KMS-11 (cell line): ENCODE results near the gene PPIL6.

Experiments
- H2AFZ ChIP-seq: fragments of 200-600 bp; sonication (generic); 2 replicates; pipeline ENCODE4 v1.6.1; 2016; ENCODE audit warnings: antibody characterized with exemption, mixed run types, low read depth
- H3K27ac ChIP-seq: fragments of 200-600 bp; sonication (generic); 2 replicates; pipeline ENCODE4 v1.6.1; 2016; ENCODE audit warnings: mild to moderate bottlenecking, mixed run types
- H3K27me3 ChIP-seq: fragments of 200-600 bp; sonication (generic); 2 replicates; pipeline ENCODE4 v1.6.1; 2017; ENCODE audit warnings: mild to moderate bottlenecking, low read depth, mixed run types, moderate library complexity; ENCODE audit not compliant: insufficient read depth
- H3K36me3 ChIP-seq: fragments of 200-600 bp; sonication (generic); 2 replicates; pipeline ENCODE4 v1.6.1; 2017; ENCODE audit warnings: mild to moderate bottlenecking, mixed run types; ENCODE audit not compliant: insufficient read depth
- H3K4me1 ChIP-seq: fragments of 200-600 bp; sonication (generic); 2 replicates; pipeline ENCODE4 v1.6.1; 2016; ENCODE audit warnings: mild to moderate bottlenecking, low read depth, mixed run types; ENCODE audit not compliant: poor library complexity, severe bottlenecking
- H3K4me2 ChIP-seq: fragments of 200-600 bp; sonication (generic); 2 replicates; pipeline ENCODE4 v1.7.0; 2016; ENCODE audit warnings: mild to moderate bottlenecking, mixed run types
- H3K4me3 ChIP-seq: fragments of 200-600 bp; sonication (generic); IDR thresholded peaks from 2 replicates; pipeline ENCODE4 v1.6.1; 2017; ENCODE audit warnings: low read depth, low read length, mixed read lengths; ENCODE audit not compliant: insufficient read depth
- H3K79me2 ChIP-seq: fragments of 200-600 bp; sonication (generic); 2 replicates; pipeline ENCODE4 v1.6.1; 2016; ENCODE audit warnings: low read depth, mixed run types; ENCODE audit not compliant: insufficient read depth
- H3K9ac ChIP-seq: fragments of 200-600 bp; sonication (generic); 2 replicates; pipeline ENCODE4 v1.6.1; 2016; ENCODE audit warnings: mild to moderate bottlenecking, mixed run types
- H4K20me1 ChIP-seq: fragments of 200-600 bp; sonication (generic); 2 replicates; pipeline ENCODE4 v1.6.1; 2016; ENCODE audit warnings: mild to moderate bottlenecking, mixed run types; ENCODE audit not compliant: insufficient read depth
- TF ChIP-seq, protein P1 (sequence below): fragments of 200-600 bp; sonication (generic); conservative IDR thresholded peaks from 2 replicates; pipeline ENCODE4 v1.6.1; 2017; ENCODE audit warnings: low read depth, mild to moderate bottlenecking, antibody characterized with exemption, low read length, moderate library complexity, mixed read lengths

Gene PPIL6

DNA sequence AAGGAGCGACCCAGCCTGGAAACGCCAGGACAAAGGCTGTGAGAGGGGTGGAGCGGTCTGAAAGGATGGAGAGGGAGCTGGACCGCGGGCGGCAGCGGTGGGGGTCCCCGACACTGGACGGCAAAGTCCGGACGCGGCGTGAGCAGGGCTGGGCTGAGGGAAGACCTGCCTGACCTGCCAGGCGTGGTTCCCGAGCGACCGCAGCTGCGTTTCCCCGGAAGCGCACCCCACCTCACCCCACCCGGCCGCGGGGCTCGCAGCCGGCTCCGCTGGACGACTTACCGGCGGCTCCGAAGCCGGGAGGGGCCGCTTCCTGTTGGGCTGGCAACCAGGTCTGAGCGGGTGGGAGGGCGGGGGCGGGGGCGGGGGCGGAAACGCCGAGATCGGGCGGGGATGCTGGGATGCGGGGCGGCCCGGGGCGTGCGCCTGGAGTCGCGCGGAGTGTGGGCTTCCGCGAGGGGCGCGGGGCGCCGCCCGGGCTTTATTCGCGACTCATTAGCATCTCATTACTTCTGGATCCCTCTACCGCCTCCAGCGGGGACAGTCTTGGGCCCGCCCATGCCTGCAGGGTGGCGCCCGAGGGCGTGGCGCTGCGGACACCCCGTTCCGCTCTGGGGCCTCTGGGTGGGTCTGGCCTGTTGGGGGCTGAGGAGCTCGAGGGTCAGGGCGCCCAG, 15.1 kb upstream of the PPIL6 start, which contains the start of gene MICAL1:
MICAL1 (minus strand) TSS at position 336 of the 674 bp plus-strand sequence. CDS start 1,576 bp downstream, outside the sequence.
- H3K4me3 ChIP-seq: no peak within 1 kb of the TSS
- TF ChIP-seq, protein P1, sequence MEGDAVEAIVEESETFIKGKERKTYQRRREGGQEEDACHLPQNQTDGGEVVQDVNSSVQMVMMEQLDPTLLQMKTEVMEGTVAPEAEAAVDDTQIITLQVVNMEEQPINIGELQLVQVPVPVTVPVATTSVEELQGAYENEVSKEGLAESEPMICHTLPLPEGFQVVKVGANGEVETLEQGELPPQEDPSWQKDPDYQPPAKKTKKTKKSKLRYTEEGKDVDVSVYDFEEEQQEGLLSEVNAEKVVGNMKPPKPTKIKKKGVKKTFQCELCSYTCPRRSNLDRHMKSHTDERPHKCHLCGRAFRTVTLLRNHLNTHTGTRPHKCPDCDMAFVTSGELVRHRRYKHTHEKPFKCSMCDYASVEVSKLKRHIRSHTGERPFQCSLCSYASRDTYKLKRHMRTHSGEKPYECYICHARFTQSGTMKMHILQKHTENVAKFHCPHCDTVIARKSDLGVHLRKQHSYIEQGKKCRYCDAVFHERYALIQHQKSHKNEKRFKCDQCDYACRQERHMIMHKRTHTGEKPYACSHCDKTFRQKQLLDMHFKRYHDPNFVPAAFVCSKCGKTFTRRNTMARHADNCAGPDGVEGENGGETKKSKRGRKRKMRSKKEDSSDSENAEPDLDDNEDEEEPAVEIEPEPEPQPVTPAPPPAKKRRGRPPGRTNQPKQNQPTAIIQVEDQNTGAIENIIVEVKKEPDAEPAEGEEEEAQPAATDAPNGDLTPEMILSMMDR: no peak
- H3K27ac ChIP-seq: no peak within 1 kb of the TSS
- H3K4me2 ChIP-seq: peak within 1 kb of the TSS; percentile 82
- no peaks in the 10 kb centered on the region for H3K36me3 ChIP-seq
- peak within 1 kb of the TSS; percentile 25; the same call in 1 of the 2 replicates for H3K9ac ChIP-seq
- H3K27me3 ChIP-seq: no peaks in the 10 kb centered on the region
- H4K20me1 ChIP-seq: no peaks in the 10 kb centered on the region
- peak within 1 kb of the TSS; percentile 38 for H2AFZ ChIP-seq
- no peaks in the 10 kb centered on the region for H3K79me2 ChIP-seq
- H3K4me1 ChIP-seq: peaks cover 41% of the 10 kb centered on the region

DNA sequence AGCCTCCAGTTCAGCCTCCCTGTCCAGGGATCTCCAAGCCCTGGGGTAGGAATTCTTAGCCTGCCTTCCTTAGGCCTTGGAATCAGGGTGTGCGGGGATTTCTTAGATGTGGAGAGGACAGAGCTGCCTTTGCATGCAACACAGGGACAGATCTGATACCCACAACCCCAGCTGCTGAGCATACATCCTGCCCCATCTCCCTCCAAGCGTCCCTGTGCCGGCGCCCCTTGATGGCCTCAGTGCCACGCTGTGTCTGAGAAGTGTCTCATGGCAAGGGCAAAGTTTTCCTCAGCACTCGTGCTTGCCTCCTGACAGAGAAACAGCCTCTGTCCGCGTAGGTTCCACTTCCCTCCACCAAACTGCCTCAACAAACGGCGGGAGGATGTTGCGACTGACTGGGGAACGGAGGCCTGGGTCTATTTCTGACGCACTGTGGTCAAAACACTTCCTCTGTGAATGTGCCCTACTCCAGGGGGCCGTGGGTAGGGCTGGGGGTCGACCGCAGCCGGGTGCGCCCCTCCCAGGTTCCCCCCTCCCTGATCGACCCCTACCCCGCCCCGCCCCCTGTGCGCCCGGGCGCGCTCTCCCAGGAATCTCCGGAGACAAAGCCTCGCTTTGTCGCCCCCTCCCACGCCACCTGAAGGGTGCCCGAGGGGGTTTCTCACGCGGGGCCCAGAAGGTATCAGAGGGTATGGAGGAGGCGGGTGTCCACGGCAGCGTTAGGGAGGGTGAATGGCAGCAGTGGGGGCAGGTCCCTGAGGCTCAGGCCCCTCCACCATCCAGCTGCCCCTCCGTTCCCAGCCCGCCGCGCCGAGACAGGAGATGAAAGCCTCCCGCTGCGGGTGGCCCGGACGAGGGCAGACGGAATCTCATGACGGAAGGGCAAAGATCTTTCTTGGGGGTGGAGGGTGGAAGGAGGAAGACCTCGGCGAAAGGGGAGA, 14.3 kb upstream of the PPIL6 start:
- no peaks in the 10 kb centered on the region for H3K27me3 ChIP-seq
- H3K36me3 ChIP-seq: no peaks in the 10 kb centered on the region
- no peaks in the 10 kb centered on the region for H3K79me2 ChIP-seq
- no peaks in the 10 kb centered on the region for H4K20me1 ChIP-seq
- no peak overlapping the region for H3K27ac ChIP-seq
- peak overlapping the region; percentile 29; the same call in 1 of the 2 replicates for H3K4me2 ChIP-seq
- peak overlapping the region; percentile 6; the same call in 1 of the 2 replicates for H3K9ac ChIP-seq
- peaks cover 33% of the 10 kb centered on the region for H3K4me1 ChIP-seq
- TF ChIP-seq, protein P1: no peak
- H2AFZ ChIP-seq: peak overlapping the region; percentile 38; the same call in 1 of the 2 replicates
- H3K4me3 ChIP-seq: no peak overlapping the region

DNA sequence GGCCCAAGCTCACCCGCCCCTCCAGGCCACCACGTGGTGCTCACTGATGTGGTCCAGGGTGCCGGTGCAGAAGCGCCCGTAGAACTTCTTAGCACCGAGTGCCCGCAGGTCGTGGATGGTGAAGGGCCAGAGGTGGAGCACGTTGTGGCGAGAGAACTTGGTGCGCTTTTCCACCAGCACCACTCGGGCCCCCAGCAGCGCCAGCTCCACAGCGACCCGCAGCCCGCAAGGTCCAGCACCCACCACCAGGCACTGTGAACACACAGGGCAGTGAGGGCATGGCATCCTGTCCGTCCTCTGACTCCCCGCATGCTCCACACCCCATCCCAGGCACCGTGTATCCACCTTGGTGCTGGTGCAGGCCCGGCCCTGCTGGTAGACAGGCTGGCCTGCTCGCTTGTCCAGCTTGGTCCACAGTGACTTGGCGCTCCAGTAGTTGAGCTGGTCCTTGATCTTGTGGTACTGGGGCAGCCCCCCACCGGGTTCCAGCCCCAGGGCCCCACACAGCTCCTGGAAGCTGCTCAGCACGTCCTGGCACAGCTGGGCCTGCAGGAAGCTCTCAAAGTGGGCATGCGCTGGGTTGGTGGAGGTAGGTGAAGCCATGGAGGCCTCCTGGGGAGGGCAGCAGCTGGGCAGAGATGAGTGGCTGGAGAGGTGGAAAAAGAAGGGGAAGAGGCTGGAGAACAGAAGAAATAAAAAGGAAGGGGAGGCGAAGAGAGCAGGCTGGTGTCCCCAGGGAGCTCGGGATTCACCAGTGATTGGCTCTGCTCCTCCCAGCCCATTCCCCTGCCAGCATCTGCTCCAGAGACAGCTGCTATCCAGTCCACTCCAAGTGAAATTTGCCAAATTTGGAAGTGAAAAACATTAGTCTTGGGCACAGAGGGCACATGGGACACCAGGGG, 13.4 kb upstream of the PPIL6 start:
- H3K4me1 ChIP-seq: peaks cover 24% of the 10 kb centered on the region
- TF ChIP-seq, protein P1: no peak
- no peak overlapping the region for H3K9ac ChIP-seq
- H4K20me1 ChIP-seq: no peaks in the 10 kb centered on the region
- H3K4me2 ChIP-seq: no peak overlapping the region
- no peak overlapping the region for H3K4me3 ChIP-seq
- H3K27me3 ChIP-seq: no peaks in the 10 kb centered on the region
- no peak overlapping the region for H3K27ac ChIP-seq
- H3K36me3 ChIP-seq: no peaks in the 10 kb centered on the region
- no peaks in the 10 kb centered on the region for H3K79me2 ChIP-seq
- H2AFZ ChIP-seq: no peak overlapping the region

DNA sequence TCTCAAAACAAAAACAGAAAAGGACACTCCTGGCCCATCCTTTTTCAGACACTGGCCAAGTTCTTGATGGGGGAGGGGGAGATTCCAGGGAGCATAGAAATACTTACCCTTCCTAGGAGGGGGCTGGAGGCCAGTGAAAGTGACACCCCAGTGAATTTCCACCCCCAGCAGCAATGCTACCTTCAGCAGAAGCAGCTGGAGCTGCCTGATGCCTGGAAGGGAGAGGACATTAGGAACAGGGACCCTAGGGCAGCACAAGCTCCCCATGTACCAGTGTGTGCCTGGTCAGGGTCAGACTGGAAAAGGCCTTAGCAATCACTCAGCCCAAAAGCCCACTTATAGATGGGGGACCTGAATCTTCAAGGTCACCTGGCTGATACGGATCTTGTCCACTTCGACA, 12.7 kb upstream of the PPIL6 start:
- Histone ChIP-seq H3K79me2 (no peaks in the 10 kb centered on the region), H3K4me3 (no peak overlapping the region), H3K9ac (no peak overlapping the region), H2AFZ (no peak overlapping the region), H3K4me1 (peaks cover 17% of the 10 kb centered on the region), H3K27me3 (no peaks in the 10 kb centered on the region), H4K20me1 (no peaks in the 10 kb centered on the region), H3K4me2 (no peak overlapping the region), H3K36me3 (no peaks in the 10 kb centered on the region), H3K27ac (no peak overlapping the region)
- TF ChIP-seq, protein P1: no peak
